H9 (cell line): ENCODE results near the gene DMPK. TPM values are rescaled to one million over a fixed set of nuclear protein-coding genes. Genes with fewer than 3 reads are reported as not detected.
A peak's percentile ranks its signal among the peaks of the same experiment; 100 is the strongest.

ENCODE experiments used
- DNase-seq: peaks from one replicate; pipeline ENCODE4 v3.0.0-alpha.2; 2017
- H2AFZ ChIP-seq: one replicate; pipeline ENCODE4 v1.6.1; 2013; ENCODE audit warnings: mild to moderate bottlenecking, low read length, control low read depth, moderate library complexity
- H2AK5ac ChIP-seq: 2 replicates; pipeline ENCODE4 v1.6.1; 2013; ENCODE audit warnings: low read length, control low read depth, mixed read lengths; ENCODE audit not compliant: insufficient read length
- H2BK120ac ChIP-seq: one replicate; pipeline ENCODE4 v1.6.1; 2013; ENCODE audit warnings: low read depth, mild to moderate bottlenecking, low read length, control low read depth, inconsistent platforms; ENCODE audit not compliant: poor library complexity, severe bottlenecking
- H2BK12ac ChIP-seq: 2 replicates; pipeline ENCODE4 v1.6.1; 2013; ENCODE audit warnings: low read length, control low read depth, mixed read lengths, low read depth; ENCODE audit not compliant: insufficient read length
- H2BK15ac ChIP-seq: 2 replicates; pipeline ENCODE4 v1.6.1; 2013; ENCODE audit warnings: low read depth, low read length, control low read depth
- H2BK20ac ChIP-seq: one replicate; pipeline ENCODE4 v1.6.1; 2013; ENCODE audit warnings: low read depth, mild to moderate bottlenecking, low read length, control low read depth, inconsistent platforms; ENCODE audit not compliant: poor library complexity, severe bottlenecking
- H2BK5ac ChIP-seq: 2 replicates; pipeline ENCODE4 v1.6.1; 2013; ENCODE audit warnings: low read length, control low read depth, mixed read lengths; ENCODE audit not compliant: insufficient read length
- H3K14ac ChIP-seq: 2 replicates; pipeline ENCODE4 v1.6.1; 2013; ENCODE audit warnings: low read length, control low read depth; ENCODE audit not compliant: insufficient read depth
- H3K18ac ChIP-seq: 2 replicates; pipeline ENCODE4 v1.6.1; 2013; ENCODE audit warnings: low read depth, mild to moderate bottlenecking, mixed read lengths, low read length, control low read depth; ENCODE audit not compliant: insufficient read length
- H3K23ac ChIP-seq: 2 replicates; pipeline ENCODE4 v1.6.1; 2013; ENCODE audit warnings: low read length, control low read depth, mixed read lengths, low read depth; ENCODE audit not compliant: insufficient read length
- H3K23me2 ChIP-seq: 2 replicates; pipeline ENCODE4 v1.6.1; 2013; ENCODE audit warnings: low read depth, mild to moderate bottlenecking, mixed read lengths, low read length, control low read depth; ENCODE audit not compliant: insufficient read length, poor library complexity, severe bottlenecking
- H3K27ac ChIP-seq: 2 replicates; pipeline ENCODE4 v1.5.1; 2013; ENCODE audit warnings: low read length, control low read depth, mixed read lengths, low read depth; ENCODE audit not compliant: insufficient read length
- H3K27me3 ChIP-seq: 2 replicates; pipeline ENCODE4 v1.6.1; 2013; ENCODE audit warnings: low read length, control low read depth, inconsistent platforms; ENCODE audit not compliant: insufficient read depth
- H3K4ac ChIP-seq: 2 replicates; pipeline ENCODE4 v1.6.1; 2013; ENCODE audit warnings: low read depth, mild to moderate bottlenecking, control low read depth, inconsistent platforms, low read length, moderate library complexity
- H3K4me1 ChIP-seq: 2 replicates; pipeline ENCODE4 v1.6.1; 2013; ENCODE audit warnings: low read length, control low read depth, inconsistent platforms; ENCODE audit not compliant: insufficient read depth
- H3K4me2 ChIP-seq: 2 replicates; pipeline ENCODE4 v1.6.1; 2013; ENCODE audit warnings: low read length, control low read depth, mixed read lengths; ENCODE audit not compliant: insufficient read length, insufficient read depth
- H3K56ac ChIP-seq: 2 replicates; pipeline ENCODE4 v1.6.1; 2013; ENCODE audit warnings: low read depth, mild to moderate bottlenecking, mixed read lengths, low read length, control low read depth; ENCODE audit not compliant: insufficient read length
- H3K79me1 ChIP-seq: 2 replicates; pipeline ENCODE4 v1.6.1; 2013; ENCODE audit warnings: low read depth, mild to moderate bottlenecking, moderate library complexity, low read length, control low read depth, inconsistent platforms; ENCODE audit not compliant: insufficient read depth, poor library complexity, severe bottlenecking
- H3K79me2 ChIP-seq: 2 replicates; pipeline ENCODE4 v1.6.1; 2013; ENCODE audit warnings: low read length, control low read depth, inconsistent platforms; ENCODE audit not compliant: insufficient read depth
- H3K9ac ChIP-seq: 2 replicates; pipeline ENCODE4 v1.6.1; 2013; ENCODE audit warnings: low read length, control low read depth, mixed read lengths; ENCODE audit not compliant: insufficient read length; ENCODE audit errors: extremely low read depth
- H3K9me3 ChIP-seq: one replicate; pipeline ENCODE4 v1.6.1; 2013; ENCODE audit warnings: low read depth, low read length, inconsistent platforms; ENCODE audit not compliant: control insufficient read depth
- H3T11ph ChIP-seq: one replicate; pipeline ENCODE4 v1.6.1; 2013; ENCODE audit warnings: mild to moderate bottlenecking, low read length, control low read depth, inconsistent platforms
- H4K20me1 ChIP-seq: one replicate; pipeline ENCODE4 v1.6.1; 2013; ENCODE audit not compliant: control insufficient read depth, insufficient read length, insufficient read depth
- H4K5ac ChIP-seq: 2 replicates; pipeline ENCODE4 v1.6.1; 2013; ENCODE audit warnings: low read depth, mild to moderate bottlenecking, mixed read lengths, low read length, control low read depth; ENCODE audit not compliant: insufficient read length
- H4K8ac ChIP-seq: replicated peaks from 2 replicates; pipeline ENCODE4 v1.6.1; 2013; ENCODE audit warnings: low read length, control low read depth, mixed read lengths, low read depth; ENCODE audit not compliant: insufficient read length
- H4K91ac ChIP-seq: 2 replicates; pipeline ENCODE4 v1.6.1; 2013; ENCODE audit warnings: low read depth, mild to moderate bottlenecking, moderate library complexity, mixed read lengths, low read length, control low read depth; ENCODE audit not compliant: insufficient read length
- H3K27ac Mint-ChIP-seq, 3 experiments: 2 replicates in 2 of 3; 3 replicates in 1 of 3; pipeline ENCODE4 v1.8.0; 2020 to 2021; ENCODE audit warnings: mixed read lengths in 3 of 3, mild to moderate bottlenecking in 1 of 3, moderate library complexity in 1 of 3
- H3K27me3 Mint-ChIP-seq: 2 replicates; pipeline ENCODE4 v1.8.0; 2021; ENCODE audit warnings: low read depth, mild to moderate bottlenecking, moderate library complexity, mixed read lengths
- H3K36me3 Mint-ChIP-seq, 3 experiments: 2 replicates in 2 of 3; 3 replicates in 1 of 3; pipeline ENCODE4 v1.8.0; 2020 to 2021; ENCODE audit warnings: low read depth in 3 of 3, mixed read lengths in 3 of 3; ENCODE audit not compliant: insufficient read depth in 1 of 3
- H3K4me1 Mint-ChIP-seq, 2 experiments: 2 replicates each; pipeline ENCODE4 v1.8.0; 2020; ENCODE audit warnings: mixed read lengths in 2 of 2
- H3K4me3 Mint-ChIP-seq, 2 experiments: 2 replicates in 1 of 2; 3 replicates in 1 of 2; pipeline ENCODE4 v1.8.0; 2020 to 2021; ENCODE audit warnings: mild to moderate bottlenecking in 2 of 2, mixed read lengths in 2 of 2, moderate library complexity in 1 of 2
- H3K9me3 Mint-ChIP-seq, 2 experiments: 2 replicates in 1 of 2; 3 replicates in 1 of 2; pipeline ENCODE4 v1.8.0; 2020; ENCODE audit warnings: mild to moderate bottlenecking in 2 of 2, mixed read lengths in 2 of 2, moderate library complexity in 1 of 2
- WGBS: extraction: QIAGEN DNeasy Blood & Tissue Kit; methylation state at CpG from one replicate; pipeline ENCODE4 v1.1.7; 2013; ENCODE audit warnings: missing lambda C conversion rate, low lambda C conversion rate, mixed read lengths; ENCODE audit not compliant: insufficient read length; ENCODE audit errors: extremely low coverage; 5-methylcytosine and 5-hydroxymethylcytosine counted together
- total RNA-seq: library from RNA; stranded (reverse); gene quantifications from 2 replicates; pipeline ENCODE4 v1.2.1, GENCODE V29; 2021
- TF ChIP-seq, protein P1 (sequence below): fragments of 200-600 bp; sonication (generic); conservative IDR thresholded peaks from 3 replicates; pipeline ENCODE4 v1.8.0; 2021; ENCODE audit warnings: antibody characterized with exemption, mild to moderate bottlenecking

The DMPK gene
- total RNA-seq, 1 experiment from 2014 or later, result 67.4 TPM

GRCh38 chr19:45785781-45786532 lies 3.7 kb upstream of the DMPK start:
- no CpG with 5 or more reads among the region's 57 CpGs for WGBS
- Mint-ChIP-seq H3K27ac (no peak overlapping the region), H3K4me3 (peak overlapping the region in 1 of 2 experiments; percentile 35; a peak in 1 of 5 replicates), H3K9me3 (no peaks in the 10 kb centered on the region), H3K27me3 (peaks cover 7% of the 10 kb centered on the region), H3K4me1 (peaks cover 8 to 23% of the 10 kb centered on the region in 2 experiments), H3K36me3 (peaks cover 22 to 57% (median 52%) of the 10 kb centered on the region in 3 experiments)
- TF ChIP-seq, protein P1, sequence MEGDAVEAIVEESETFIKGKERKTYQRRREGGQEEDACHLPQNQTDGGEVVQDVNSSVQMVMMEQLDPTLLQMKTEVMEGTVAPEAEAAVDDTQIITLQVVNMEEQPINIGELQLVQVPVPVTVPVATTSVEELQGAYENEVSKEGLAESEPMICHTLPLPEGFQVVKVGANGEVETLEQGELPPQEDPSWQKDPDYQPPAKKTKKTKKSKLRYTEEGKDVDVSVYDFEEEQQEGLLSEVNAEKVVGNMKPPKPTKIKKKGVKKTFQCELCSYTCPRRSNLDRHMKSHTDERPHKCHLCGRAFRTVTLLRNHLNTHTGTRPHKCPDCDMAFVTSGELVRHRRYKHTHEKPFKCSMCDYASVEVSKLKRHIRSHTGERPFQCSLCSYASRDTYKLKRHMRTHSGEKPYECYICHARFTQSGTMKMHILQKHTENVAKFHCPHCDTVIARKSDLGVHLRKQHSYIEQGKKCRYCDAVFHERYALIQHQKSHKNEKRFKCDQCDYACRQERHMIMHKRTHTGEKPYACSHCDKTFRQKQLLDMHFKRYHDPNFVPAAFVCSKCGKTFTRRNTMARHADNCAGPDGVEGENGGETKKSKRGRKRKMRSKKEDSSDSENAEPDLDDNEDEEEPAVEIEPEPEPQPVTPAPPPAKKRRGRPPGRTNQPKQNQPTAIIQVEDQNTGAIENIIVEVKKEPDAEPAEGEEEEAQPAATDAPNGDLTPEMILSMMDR, result no peak
- H3K27ac ChIP-seq, result no peak overlapping the region
- H3K18ac ChIP-seq, result no peak overlapping the region
- H2BK5ac ChIP-seq, result no peak overlapping the region
- no peak overlapping the region for H4K5ac ChIP-seq
- no peak overlapping the region for H2AFZ ChIP-seq
- no peaks in the 10 kb centered on the region for H3K79me2 ChIP-seq
- H3K79me1 ChIP-seq, result peaks cover 2% of the 10 kb centered on the region
- H2AK5ac ChIP-seq, result no peak overlapping the region
- H4K8ac ChIP-seq, result no peak overlapping the region
- H3T11ph ChIP-seq, result no peak overlapping the region
- H3K23ac ChIP-seq, result no peak overlapping the region
- H3K23me2 ChIP-seq, result no peaks in the 10 kb centered on the region
- no peak overlapping the region for H4K91ac ChIP-seq
- no peak overlapping the region; the same call in 1 of the 2 replicates for H2BK15ac ChIP-seq
- no peaks in the 10 kb centered on the region for H4K20me1 ChIP-seq
- no peak overlapping the region for H3K4ac ChIP-seq
- no peak overlapping the region for H2BK20ac ChIP-seq
- no peak overlapping the region for H2BK12ac ChIP-seq
- H3K27me3 ChIP-seq, result no peaks in the 10 kb centered on the region
- DNase-seq, result no peak
- H2BK120ac ChIP-seq, result no peak overlapping the region
- H3K4me2 ChIP-seq, result no peak overlapping the region
- no peaks in the 10 kb centered on the region for H3K9me3 ChIP-seq
- peaks cover 2% of the 10 kb centered on the region; the same call in 1 of the 2 replicates for H3K4me1 ChIP-seq
- no peak overlapping the region for H3K9ac ChIP-seq
- H3K14ac ChIP-seq, result no peak overlapping the region
- no peak overlapping the region for H3K56ac ChIP-seq
